ENCODE measurements around the gene LELP1.
"Not testable (repeated sequence)": the region's sequence is repeated elsewhere in the genome, so short reads cannot be mapped to it uniquely, and the experiment has no call there.

The LELP1 gene

GRCh38 chr1:153203130-153203529 is at the start of gene LELP1:
LELP1 (plus strand) TSS chr1:153203430; CDS start chr1:153204708, 1,278 bp downstream.
- no peak within 1 kb of the TSS for H3K27ac ChIP-seq
- TF ChIP-seq CTCF (IDR thresholded peaks at IDR 0.05) (no peak), ZFX (IDR thresholded peaks at IDR 0.05; ENCODE audit: borderline replicate concordance) (no peak)

GRCh38 chr1:153155541-153155940 is 47.7 kb upstream of the LELP1 start:
- no peak for TF ChIP-seq ZFX (IDR thresholded peaks at IDR 0.05; ENCODE audit: borderline replicate concordance)
- no peak for TF ChIP-seq CTCF (IDR thresholded peaks at IDR 0.05)
- no peak overlapping the region for H3K27ac ChIP-seq

GRCh38 chr1:153168686-153169085 is 34.5 kb upstream of the LELP1 start:
- no peak overlapping the region for H3K27ac ChIP-seq
- TF ChIP-seq CTCF (IDR thresholded peaks at IDR 0.05): no peak
- TF ChIP-seq ZFX (IDR thresholded peaks at IDR 0.05; ENCODE audit: borderline replicate concordance): no peak

- TF ChIP-seq CTCF (IDR thresholded peaks at IDR 0.05): no peak
- TF ChIP-seq ZFX (IDR thresholded peaks at IDR 0.05; ENCODE audit: borderline replicate concordance): no peak
- H3K27ac ChIP-seq: no peak overlapping the region
Observed at GRCh38 chr1:153174624-153175023, 28.6 kb upstream of the LELP1 start.

GRCh38 chr1:153178922-153179321 is 24.3 kb upstream of the LELP1 start:
- TF ChIP-seq CTCF (IDR thresholded peaks at IDR 0.05) (no peak), ZFX (IDR thresholded peaks at IDR 0.05; ENCODE audit: borderline replicate concordance) (no peak)
- no peak overlapping the region for H3K27ac ChIP-seq

GRCh38 chr1:153180556-153180955 is 22.7 kb upstream of the LELP1 start:
- H3K27ac ChIP-seq: no peak overlapping the region
- TF ChIP-seq ZFX (IDR thresholded peaks at IDR 0.05; ENCODE audit: borderline replicate concordance) (no peak), CTCF (IDR thresholded peaks at IDR 0.05) (no peak)

GRCh38 chr1:153188301-153188700 is 14.9 kb upstream of the LELP1 start:
- H3K27ac ChIP-seq: not testable (repeated sequence)

- H3K27ac ChIP-seq: no peak overlapping the region
- no peak for TF ChIP-seq ZFX (IDR thresholded peaks at IDR 0.05; ENCODE audit: borderline replicate concordance)
- TF ChIP-seq CTCF (IDR thresholded peaks at IDR 0.05): peak; percentile 67
Observed at GRCh38 chr1:153190373-153190772, 12.9 kb upstream of the LELP1 start.

All from 22Rv1 (cell line).